Measurements from ENCODE around the gene USP46.

DNA sequence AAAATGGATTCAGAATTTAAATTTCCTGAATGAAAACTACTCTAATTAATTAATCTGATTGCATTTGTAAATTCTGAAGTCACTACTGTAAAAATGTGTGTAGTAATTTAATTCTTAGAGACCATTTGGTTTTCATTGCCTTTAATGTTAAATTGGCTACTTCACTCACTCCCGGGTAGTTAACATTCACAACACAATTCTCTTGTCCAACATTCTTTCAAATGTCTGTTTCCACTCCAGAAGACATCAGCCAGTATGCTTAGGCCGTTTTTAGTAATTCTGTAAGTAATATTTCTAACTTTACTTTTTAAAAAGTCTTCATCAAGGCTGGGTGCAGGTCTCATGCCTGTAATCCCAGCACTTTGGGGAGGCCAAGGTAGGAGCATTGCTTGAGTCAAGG is 21.3 kb upstream of the USP46 start:
- TF ChIP-seq CTCF (conservative IDR thresholded peaks at IDR 0.05; ENCODE audit: low read depth, low read length) (no peak), EZH2 (IDR thresholded peaks at IDR 0.05; ENCODE audit: borderline replicate concordance, low read depth, low read length, poor library complexity, severe bottlenecking) (no peak)
